ENCODE measurements around the gene POU3F3.

Gene POU3F3

DNA sequence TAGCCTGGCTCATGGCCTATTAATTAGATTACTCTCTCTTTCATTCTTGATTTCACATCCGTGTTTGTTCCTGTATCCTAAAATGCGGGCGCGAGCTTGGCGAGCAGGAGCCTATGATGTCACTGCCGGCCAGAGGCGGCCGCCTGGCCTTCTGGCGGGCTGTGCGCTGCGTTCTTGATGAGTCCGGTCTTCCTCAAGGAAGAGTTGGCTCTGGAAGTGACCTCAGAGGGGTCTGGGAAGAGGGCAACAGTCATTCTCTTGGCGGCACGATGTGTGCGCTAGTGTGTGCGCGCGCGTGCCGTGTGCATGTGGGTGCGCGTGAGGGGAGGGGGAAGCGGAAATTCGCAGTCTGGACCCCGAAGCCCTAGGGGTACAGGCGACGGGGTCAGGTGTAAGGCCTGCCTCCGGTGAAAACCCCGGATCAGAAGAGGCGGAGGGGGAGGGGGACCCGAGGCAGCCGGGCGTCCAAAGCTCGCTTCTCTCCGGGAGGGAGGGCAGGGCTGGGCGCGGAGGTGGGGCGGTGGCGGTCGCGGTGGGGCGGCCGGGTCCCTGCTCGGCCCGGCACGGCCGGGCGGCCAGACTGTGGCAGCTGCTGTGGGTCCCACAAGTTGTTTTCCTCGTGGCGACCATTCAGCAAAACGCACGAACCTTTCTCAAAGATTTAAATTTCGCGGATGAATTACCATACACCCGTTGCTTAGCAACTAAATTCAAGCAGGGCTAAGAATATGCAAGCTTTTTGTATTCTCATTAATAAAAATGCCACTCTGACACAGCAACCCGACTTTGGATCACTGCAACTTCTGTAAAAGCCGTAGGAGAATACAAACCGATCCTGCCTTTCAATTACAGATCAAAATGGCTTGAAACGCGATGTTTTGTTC is 8.4 kb downstream of the POU3F3 start:
- DNase-seq: no peak

DNA sequence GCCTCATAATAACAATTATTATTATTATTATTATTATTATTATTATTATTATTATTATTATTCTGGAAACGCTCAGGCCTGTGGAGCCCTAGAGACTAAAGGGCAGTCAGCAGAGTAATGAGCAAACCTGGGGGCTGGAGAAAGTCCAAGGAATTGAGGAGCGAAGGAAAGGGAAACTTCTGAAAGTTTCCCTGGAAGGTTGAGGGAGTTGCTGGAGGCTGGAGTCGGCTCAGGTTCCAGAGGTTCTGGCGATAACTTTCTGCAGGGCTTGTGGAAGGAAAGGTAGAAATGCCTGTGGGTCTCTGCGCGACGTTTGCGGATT is 9.2 kb downstream of the POU3F3 start:
- DNase-seq: no peak

DNA sequence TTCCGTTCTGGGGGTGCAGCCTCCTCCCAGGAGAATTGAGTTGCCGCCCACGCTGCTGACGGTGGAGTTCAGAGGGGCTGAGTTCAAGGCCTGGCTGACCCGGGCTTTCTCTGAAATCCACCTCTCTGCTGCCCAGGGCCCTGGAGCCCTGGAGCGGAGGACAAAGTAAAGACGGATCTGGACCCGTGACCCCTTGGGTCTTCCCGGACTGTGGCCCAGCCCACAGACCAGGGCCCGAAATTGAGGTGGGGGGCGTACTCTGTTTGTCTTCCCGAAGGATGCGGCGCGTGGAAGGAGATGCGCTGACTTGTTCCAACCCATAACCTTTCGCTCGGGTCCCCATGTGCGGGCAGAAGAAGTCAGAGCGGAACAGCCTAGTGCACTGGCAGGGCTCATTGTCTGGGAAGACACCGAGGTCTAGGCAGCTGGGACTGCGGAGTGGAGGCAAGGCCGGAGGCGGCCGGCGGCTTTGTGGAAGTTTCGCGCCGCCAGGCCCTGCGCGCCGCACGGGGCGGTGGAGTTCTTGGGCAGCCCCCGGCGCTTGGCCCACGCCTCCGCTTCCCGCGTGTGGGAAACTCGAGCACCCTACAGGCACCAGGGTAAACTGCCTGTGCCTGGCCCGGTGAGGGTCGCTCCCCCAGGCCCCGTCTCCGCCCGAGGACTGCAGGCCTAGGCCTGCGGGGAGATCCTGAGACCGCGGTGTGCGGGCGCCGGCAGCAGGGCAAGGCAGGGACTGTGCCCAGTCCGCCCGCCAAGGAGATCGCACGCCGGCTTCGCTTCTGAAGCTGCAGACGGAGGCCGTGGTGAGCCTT is 9.8 kb downstream of the POU3F3 start:
- DNase-seq: no peak

DNA sequence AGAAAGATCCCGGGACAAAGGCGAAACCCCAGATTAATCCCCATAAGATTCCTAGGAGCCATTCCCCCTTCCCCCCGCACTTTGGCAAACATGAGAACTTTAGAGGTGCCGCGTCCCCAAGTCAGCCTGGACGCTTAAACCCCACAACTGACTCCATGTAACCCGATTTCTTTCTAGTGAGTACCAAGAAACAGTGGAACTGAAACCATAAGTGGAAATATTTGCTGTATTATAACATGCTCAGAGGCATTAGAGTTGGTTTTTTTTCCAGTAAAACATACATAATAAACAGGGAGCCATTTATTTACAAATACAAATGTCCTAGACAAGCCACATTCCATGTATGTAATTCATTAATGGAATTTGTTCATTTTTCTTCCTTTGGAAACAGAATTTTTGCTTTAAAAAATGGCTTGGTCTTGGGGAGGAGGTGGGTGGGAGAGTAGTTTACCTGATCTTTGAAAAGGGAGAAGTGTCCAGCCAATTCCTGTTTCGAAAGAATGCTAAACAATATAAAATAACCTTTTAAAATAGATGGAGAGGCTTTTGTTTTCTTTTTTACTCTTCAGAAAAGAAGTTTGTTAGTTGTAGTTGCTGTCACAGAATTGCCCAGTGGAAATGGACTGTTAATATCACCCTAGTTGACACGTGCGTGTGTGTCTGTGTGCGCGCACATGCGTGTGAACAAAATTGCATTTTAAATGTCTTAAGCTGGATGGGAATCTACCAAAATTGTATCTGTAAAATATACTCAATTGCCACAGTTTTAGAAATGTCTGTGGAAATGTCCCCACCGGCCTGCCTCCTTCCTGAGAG is 10.6 kb downstream of the POU3F3 start:
- no peak for DNase-seq

DNA sequence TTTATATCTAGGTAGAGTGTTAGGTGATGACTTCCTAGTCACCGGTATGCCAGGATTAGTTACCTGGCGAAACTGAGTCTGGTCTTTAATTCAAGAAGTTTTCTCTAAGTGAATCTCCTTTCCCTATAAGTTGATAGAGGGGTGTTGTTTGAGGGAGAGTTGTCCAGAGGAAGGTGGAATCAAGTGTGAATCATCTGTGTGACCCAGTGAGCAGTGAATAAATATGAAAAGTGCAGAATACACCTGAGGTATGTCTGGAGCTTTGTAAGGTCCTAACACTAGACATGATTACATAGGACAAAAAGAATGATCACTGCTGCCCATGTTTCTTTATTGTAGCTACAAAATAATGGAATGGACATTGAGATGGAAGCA is 11.2 kb downstream of the POU3F3 start:
- DNase-seq: no peak

DNA sequence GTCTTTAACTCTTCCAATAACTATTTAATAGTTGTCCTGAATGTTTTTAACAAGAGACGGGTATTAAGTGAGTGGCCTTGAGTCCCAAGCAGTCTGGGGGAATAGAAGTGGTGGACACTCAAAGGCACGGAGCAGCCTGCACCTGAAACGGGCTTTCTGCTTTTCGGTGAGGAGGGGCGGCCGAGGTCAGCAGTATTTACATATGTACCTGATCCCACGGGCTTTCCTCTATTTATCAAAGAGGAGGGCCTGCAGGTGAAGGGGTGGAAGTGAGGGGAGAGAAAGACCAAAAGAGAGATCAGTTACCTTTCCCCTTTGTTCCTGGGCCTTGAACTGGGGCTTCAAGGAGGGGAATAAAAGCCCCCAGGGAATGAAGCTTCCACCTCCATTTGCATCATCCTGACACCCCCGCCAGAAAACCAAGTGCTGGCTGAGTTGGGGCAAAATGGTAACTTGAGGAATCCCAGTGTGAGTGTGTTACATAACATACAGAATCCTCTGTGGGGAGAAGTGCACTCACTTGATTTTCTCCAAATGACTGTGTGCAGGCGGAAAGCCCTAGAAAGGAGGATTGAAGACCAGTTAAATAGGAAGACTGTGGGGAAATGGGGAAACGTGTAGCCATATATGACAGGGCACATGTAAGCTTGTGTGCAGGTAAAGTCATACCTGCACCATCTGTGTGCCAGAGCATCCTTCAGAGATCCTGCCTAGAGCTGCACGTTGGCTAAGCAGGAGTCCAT is 12.4 kb downstream of the POU3F3 start:
- no peak for DNase-seq

DNA sequence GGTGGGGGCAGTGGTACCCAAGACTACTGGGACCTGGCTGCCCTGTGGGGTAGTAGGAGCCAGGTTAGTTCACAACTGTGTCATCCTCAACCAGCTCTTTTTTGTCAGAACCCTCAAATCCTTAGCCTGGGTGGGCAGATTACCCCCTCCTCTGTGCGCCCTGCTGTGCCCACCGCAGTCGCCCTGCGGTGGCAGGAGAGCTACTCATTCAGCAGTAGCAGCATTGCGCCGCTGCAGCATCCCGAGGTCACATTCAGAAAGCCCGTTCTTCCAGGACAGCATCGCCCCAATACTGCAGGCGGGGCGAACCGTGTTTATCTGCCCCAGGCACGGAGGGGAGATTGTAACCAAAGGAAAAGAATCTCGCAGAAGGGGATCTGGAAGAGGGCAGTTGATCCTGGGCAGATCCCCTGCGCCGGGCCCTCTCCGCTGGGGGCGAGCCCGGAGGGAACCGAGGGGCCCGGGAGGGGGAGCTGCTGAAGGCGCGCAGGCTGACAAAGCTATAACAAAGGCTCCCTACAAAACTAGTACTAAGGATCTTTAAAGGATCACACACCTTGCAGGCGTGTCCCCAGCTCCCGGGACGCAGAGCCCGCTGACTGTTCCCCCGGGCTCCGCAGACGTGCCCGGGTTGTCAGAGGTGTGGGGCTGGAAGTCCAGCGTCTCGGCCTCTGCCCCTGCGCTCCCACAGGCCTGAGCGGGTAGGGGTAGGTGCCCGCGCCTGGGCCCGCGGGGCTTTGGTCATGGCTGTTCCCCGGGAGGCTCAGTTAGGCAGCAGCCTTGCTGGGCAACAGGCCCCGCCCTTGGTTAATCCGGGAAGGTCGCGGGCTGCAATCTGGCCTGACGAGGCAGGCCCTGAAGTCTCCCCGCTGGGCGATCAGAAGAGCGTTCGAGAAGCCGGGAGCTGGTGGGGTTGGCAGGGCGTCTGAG is 13.2 kb downstream of the POU3F3 start:
- DNase-seq: no peak

DNA sequence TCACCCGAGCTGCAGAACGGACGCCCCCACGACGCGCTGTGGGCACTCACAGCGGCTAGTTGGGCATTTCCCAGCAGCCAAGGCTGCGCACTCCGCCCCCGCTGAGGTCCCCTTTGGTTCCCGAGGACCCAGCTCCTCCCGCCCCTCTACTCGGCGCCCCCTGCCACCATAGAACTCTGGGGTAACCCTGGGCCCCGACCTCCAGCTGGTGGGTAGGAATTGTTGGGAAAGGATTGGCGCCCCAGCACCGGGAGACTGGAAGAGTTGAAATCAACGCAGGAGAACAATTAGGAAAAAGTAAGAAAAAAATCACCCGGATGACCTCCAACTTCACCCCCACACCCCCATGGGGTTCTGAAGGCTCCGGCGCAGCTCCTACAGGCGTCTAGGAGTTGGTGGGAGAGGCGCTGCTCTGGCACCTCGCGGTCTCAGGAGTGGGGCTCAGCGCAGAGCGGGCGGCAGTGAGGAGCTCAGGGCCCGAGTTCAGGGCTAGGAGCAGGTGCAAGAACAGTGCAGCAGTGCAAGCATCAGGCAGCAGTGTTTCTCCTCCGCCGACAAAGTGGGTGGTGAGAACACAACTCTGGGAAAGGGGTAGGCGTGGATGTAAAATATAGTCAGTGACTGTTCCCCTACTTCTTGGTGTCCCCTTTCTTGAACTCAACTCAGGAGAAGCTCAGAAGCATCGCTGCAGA is 14.0 kb downstream of the POU3F3 start:
- no peak for DNase-seq

DNA sequence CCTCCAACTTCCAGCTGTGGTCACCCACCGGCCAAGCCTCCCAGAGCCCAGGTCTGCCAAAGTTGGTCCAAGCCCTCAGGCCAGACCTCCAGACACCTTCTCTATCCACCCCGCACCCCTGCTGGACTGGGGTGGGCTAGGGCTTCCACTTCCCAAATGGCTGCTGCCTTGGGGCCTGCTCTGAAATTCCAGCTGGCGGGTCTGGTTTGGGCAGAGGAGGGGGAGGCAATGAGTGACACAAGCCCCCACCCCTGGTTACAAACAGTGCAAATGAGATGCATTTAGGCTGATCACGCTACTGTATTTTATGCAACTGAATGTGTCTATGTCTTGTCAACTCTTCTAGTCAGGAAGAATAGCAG is 14.6 kb downstream of the POU3F3 start:
- no peak for DNase-seq

DNA sequence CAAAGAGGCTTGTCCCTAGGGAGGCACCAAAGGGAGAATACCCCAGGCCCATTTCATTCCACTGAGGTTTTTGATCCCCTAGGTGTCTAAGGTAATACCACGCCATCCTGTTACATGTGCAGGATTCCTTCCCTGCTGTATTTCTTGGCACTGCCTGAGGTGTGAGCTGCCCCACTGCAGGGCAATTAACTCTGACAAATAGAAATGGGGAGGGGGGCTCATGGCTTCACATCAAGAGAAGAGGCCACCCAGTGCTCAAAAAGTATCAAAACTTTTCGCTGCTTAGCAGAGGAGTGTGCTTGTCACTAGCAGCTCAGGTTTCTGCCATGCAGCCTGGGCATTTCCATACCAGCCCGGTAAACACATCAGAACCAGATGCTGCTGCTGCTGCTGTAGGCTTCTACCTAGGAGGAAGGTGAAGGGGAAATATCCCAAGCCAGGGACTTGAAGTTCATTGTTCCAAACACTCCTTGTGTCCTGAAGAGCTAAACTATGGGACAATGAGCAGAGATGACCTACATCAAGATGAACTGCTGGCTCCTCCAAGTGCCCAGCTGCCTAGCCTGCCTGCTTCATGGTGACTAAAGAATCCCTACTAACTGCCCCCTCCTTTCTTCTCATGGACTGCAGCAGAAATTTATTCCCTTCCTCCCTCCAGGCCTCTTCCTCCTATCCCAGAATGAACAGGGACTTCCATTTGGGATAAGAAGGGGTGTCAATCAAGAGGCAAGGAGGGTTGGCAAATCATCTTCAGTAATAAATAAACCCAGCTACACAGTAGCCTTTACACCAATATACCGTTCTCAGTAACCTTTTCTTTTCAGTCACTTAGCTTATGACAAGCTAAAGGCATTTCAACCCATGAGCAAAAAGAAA is 16.4 kb downstream of the POU3F3 start:
- DNase-seq: no peak

DNA sequence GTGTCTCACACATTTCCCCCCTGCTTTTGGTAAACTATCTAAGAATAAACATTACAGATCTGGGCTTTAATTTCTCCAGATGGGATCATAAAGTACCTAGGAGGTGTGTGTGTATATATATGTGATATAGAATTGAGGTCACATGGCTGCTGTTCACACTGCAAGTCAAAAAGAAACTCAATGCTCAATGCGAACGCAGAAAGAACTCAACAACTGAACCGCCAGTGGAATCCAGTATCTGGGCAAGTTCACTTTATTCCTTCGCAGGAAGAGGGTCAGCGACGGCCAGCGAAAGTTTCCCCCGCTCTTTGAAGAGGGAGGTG is 17.7 kb downstream of the POU3F3 start:
- DNase-seq: no peak

DNA sequence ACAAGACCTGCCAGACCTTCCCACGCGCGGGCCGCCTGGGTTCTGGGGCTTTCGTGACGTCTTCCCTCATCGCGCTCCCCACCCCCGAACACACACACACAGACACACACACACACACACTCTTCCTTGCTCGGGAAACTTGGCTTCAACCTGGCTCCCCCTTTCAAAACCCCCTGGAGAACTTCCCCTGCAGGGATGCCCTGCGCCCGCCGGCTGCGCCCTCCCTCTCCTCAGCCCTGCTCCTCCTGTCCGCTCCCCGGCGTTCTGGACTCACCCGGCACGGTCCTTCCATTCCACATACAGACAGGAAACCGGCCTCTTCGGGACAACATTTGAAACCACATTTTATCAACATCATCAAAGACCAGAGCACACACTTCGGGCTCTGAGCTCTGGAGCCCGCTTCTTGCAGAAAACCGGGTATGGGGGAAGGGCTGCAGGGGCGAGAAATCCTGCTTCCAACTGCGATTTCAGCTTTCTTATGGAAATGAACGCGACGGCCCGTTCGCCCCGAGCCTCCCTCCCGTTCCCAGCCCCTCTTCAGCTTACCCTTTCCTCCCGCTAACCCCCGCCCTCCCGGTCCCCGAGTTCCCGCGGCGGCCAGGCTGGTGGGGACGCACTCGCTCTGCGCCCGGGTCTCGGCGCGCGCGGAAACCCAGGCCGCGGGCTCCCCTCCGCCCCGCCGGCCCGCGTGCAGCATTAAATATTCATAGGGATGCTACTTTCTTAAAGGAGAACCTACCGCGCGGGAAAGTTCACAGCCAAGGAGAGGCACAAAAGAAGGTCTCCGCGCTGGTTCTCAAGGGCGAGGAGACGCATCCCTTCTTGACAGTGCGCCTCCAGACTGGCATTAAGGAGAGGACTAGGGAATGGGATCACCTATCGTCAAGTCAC is 18.3 kb downstream of the POU3F3 start:
- no peak for DNase-seq

DNA sequence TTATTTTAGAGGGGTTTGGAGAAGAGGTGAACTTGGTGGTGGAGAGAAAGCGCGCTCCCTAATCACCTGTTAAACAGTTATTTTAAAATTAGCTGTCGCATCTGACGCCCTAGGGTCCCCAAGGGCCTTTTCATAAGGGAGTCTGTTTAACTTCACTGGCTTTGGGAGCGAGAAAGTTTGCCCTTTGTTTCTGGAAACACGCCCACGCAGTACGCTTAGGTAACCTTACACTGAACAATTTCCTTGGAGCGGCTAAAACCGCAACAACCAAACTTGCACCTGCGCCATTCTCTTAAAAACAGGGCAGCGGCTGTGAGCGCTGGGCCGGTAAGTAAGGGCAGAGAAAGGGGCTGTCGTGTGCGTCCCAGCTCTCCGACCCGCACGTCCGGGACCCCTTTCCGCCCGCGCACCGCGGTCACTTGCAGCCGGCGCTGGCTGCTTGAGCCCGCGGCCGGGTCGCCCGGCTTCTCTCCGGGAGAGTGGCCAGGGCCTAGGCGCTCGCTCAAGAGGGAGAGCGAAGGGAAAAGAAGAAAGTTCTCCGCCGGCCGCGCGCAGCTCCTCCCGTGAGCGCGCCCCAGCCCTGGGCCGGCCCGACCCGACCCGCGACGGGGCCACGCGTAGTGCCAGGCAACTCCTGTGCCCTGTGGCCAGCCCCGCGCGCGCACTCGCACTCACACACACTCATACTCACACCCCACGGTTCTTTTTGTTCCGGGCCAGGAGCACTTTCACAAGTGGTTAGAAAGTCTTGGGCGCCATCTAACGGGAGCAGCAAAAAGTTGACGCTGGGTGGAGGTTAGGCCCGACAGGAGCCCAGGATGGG is 19.2 kb downstream of the POU3F3 start:
- peak; percentile 80 for DNase-seq

DNA sequence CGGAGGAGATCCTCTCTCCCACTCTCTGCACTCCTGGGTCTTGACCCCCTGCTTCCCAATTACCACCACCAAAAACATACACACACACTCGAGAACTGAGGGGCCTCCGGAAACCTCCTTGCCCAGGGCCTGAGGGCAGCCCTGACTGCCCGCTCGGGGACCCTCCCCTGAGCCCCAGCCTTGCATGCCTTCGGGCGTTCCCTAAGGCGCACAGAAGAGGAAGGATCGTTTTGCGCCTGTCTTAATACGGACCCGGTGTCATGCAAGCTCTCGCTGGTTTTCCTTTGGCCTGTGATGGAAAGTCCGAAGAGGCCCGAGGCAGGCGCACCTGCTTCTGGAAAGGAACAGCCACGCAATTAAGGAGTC is 19.8 kb downstream of the POU3F3 start:
- no peak for DNase-seq

DNA sequence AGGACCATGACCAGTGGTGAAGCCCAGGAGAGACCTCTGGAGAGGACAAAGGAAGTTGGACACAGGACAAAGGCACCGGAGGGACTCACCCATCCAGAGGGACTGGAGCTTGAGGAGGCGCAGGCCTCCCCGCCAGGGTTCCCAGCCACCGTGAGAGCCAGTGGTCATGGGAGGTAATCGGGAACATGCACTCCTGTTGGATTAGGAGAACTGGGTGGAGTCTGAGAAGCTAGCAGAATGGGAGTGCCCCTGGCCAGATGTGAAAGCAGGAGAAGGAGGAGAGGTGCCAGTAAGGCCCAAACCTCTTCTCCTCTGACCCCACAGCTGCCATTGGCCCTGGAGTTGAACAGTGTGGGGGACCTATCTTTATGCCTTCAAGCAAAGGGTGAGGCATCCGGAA is 20.3 kb downstream of the POU3F3 start:
- DNase-seq: no peak

DNA sequence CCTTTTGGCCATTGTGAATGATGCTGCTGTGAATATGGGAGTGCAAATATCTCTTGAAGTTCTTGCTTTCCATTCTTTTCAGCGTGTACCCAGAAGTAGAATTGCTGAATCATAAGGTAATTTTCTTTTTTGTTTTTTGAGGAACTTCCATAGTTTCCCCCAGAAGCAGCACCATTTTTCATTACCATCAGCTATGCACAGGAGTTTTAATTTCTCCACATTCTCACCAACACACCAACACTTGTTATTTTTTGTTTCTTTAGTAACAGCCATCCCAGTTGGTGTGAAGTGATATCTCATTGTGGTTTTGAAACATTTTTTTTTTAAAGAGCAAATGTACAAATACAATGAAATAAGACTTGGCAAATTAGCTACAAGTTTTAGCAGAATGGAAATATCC is 21.3 kb downstream of the POU3F3 start:
- no peak for DNase-seq

DNA sequence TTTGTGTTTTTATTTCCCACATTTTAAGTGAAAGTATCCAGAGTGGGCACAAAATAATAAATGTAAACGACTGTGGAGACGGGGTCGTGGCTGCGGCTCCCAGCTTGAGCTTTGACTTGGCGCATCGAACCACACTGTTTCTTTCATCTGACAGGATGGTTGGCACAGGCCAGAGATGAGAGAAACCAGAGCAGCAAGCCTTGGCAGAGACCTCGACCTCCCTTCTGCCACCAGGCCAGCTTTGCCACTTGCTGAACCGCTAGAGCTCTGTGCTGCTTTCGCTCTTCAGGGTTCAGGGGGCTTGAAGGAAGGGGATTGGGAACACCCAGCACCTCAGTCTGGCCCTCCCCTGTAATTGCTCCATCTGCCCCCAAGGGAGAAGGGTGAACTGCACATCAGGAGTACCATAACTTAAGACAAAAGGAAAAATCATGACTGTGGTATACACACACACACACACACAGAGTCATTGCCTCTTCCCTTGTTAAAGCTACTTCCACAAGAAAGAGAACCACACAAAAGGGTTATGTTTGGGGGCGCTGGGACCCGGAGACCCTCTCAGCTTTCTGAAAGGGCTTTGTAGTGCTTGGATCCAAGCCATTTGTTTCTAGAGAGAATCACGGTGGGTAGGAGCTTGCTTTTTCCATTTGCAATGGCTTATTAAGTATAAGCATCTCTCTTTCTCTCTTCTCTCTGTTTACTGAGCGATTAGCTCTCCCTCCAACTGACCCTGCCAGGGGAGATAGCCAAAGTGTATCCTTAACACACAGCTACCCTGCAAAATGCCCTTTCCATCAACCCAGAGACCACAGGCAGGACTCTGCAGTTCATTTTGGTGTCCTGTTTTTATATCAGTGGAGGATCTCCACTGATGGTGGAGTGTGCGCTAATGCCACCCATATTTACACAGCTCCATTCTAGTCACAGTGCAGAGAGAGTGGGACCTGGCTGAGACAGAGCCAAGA is 23.0 kb downstream of the POU3F3 start:
- DNase-seq: no peak

Data from fibroblast of skin of scalp (primary cell).